ENCODE results near the gene RALGAPA2.

DNA sequence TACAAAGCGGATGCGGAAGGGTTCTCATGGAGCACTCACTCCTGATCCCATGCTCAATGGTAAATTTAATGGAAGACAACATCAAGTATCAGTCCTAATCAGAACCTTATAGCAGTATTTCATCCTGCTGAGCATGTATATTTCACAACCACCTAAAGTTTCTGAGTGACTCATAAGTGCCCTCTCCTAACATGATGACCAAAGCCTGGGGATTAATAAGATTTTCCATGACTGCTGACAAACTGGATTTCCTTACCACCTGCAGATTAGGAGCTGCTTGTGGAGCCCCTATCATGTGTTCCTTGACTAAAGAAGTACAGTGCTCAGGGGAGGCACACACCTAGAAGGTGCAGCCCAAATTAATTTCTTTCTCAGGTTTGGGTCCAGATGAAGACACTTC is 231.8 kb downstream of the RALGAPA2 start:
- TF ChIP-seq, protein P1, sequence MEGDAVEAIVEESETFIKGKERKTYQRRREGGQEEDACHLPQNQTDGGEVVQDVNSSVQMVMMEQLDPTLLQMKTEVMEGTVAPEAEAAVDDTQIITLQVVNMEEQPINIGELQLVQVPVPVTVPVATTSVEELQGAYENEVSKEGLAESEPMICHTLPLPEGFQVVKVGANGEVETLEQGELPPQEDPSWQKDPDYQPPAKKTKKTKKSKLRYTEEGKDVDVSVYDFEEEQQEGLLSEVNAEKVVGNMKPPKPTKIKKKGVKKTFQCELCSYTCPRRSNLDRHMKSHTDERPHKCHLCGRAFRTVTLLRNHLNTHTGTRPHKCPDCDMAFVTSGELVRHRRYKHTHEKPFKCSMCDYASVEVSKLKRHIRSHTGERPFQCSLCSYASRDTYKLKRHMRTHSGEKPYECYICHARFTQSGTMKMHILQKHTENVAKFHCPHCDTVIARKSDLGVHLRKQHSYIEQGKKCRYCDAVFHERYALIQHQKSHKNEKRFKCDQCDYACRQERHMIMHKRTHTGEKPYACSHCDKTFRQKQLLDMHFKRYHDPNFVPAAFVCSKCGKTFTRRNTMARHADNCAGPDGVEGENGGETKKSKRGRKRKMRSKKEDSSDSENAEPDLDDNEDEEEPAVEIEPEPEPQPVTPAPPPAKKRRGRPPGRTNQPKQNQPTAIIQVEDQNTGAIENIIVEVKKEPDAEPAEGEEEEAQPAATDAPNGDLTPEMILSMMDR (IDR thresholded peaks at IDR 0.05; ENCODE audit: poor library complexity, severe bottlenecking): no peak
- TF ChIP-seq EZH2 (IDR thresholded peaks at IDR 0.05; ENCODE audit: borderline replicate concordance, insufficient read depth, low read length, poor library complexity, severe bottlenecking) (no peak), POLR2AphosphoS5 (IDR thresholded peaks at IDR 0.05) (no peak), TAF1 (IDR thresholded peaks at IDR 0.05; ENCODE audit: low read depth) (no peak), MXI1 (conservative IDR thresholded peaks at IDR 0.05; ENCODE audit: poor library complexity, severe bottlenecking) (no peak), RAD21 (conservative IDR thresholded peaks at IDR 0.05) (no peak)
- TF ChIP-seq, protein P2, sequence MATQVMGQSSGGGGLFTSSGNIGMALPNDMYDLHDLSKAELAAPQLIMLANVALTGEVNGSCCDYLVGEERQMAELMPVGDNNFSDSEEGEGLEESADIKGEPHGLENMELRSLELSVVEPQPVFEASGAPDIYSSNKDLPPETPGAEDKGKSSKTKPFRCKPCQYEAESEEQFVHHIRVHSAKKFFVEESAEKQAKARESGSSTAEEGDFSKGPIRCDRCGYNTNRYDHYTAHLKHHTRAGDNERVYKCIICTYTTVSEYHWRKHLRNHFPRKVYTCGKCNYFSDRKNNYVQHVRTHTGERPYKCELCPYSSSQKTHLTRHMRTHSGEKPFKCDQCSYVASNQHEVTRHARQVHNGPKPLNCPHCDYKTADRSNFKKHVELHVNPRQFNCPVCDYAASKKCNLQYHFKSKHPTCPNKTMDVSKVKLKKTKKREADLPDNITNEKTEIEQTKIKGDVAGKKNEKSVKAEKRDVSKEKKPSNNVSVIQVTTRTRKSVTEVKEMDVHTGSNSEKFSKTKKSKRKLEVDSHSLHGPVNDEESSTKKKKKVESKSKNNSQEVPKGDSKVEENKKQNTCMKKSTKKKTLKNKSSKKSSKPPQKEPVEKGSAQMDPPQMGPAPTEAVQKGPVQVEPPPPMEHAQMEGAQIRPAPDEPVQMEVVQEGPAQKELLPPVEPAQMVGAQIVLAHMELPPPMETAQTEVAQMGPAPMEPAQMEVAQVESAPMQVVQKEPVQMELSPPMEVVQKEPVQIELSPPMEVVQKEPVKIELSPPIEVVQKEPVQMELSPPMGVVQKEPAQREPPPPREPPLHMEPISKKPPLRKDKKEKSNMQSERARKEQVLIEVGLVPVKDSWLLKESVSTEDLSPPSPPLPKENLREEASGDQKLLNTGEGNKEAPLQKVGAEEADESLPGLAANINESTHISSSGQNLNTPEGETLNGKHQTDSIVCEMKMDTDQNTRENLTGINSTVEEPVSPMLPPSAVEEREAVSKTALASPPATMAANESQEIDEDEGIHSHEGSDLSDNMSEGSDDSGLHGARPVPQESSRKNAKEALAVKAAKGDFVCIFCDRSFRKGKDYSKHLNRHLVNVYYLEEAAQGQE (IDR thresholded peaks at IDR 0.05; ENCODE audit: borderline replicate concordance): no peak

All from neural cell (in vitro differentiated cells).